ENCODE results near the gene ADGRV1.
"Not testable (repeated sequence)": the region's sequence is repeated elsewhere in the genome, so short reads cannot be mapped to it uniquely, and the experiment has no call there.

The ADGRV1 gene

GRCh38 chr5:90985341-90985740, 426.7 kb downstream of the ADGRV1 start:
- no peak for DNase-seq (ENCODE audit: low read depth in 2 of 2)

- no peak for DNase-seq (ENCODE audit: low read depth in 2 of 2)
Observed at GRCh38 chr5:90987726-90988125, 429.1 kb downstream of the ADGRV1 start.

- DNase-seq (ENCODE audit: low read depth in 2 of 2): no peak
Observed at GRCh38 chr5:90991201-90991600, 432.6 kb downstream of the ADGRV1 start.

- no peak for DNase-seq (ENCODE audit: low read depth in 2 of 2)
Observed at GRCh38 chr5:90994796-90995195, 436.2 kb downstream of the ADGRV1 start.

- DNase-seq (ENCODE audit: low read depth in 2 of 2): no peak
Observed at GRCh38 chr5:90996089-90996488, 437.5 kb downstream of the ADGRV1 start.

GRCh38 chr5:90997082-90997481, 438.5 kb downstream of the ADGRV1 start:
- DNase-seq (ENCODE audit: low read depth in 2 of 2): no peak

GRCh38 chr5:91000743-91001142, 442.1 kb downstream of the ADGRV1 start:
- no peak for DNase-seq (ENCODE audit: low read depth in 2 of 2)

- DNase-seq (ENCODE audit: low read depth in 2 of 2): no peak
Observed at GRCh38 chr5:91006713-91007112, 448.1 kb downstream of the ADGRV1 start.

GRCh38 chr5:91007251-91007650, 448.7 kb downstream of the ADGRV1 start:
- no peak for DNase-seq (ENCODE audit: low read depth in 2 of 2)

- no peak for DNase-seq (ENCODE audit: low read depth in 2 of 2)
Observed at GRCh38 chr5:91007780-91008402, 449.3 kb downstream of the ADGRV1 start.

GRCh38 chr5:91010090-91010489, 451.5 kb downstream of the ADGRV1 start:
- DNase-seq (ENCODE audit: low read depth in 2 of 2): no peak

- no peak for DNase-seq (ENCODE audit: low read depth in 2 of 2)
Observed at GRCh38 chr5:91011029-91011428, 452.4 kb downstream of the ADGRV1 start.

- DNase-seq (ENCODE audit: low read depth in 2 of 2): not testable (repeated sequence)
Observed at GRCh38 chr5:91012867-91013266, 454.3 kb downstream of the ADGRV1 start.

- no peak for DNase-seq (ENCODE audit: low read depth in 2 of 2)
Observed at GRCh38 chr5:91016322-91016721, 457.7 kb downstream of the ADGRV1 start.

- DNase-seq (ENCODE audit: low read depth in 2 of 2): no peak
Observed at GRCh38 chr5:91016954-91017700, 458.5 kb downstream of the ADGRV1 start.

GRCh38 chr5:91018200-91018599, 459.6 kb downstream of the ADGRV1 start:
- DNase-seq (ENCODE audit: low read depth in 2 of 2): no peak

- DNase-seq (ENCODE audit: low read depth in 2 of 2): no peak
Observed at GRCh38 chr5:91018712-91019371, 460.2 kb downstream of the ADGRV1 start.

- DNase-seq (ENCODE audit: low read depth in 2 of 2): no peak
Observed at GRCh38 chr5:91020065-91020800, 461.6 kb downstream of the ADGRV1 start.

- DNase-seq (ENCODE audit: low read depth in 2 of 2): no peak
Observed at GRCh38 chr5:91022518-91022917, 463.9 kb downstream of the ADGRV1 start.

- DNase-seq (ENCODE audit: low read depth in 2 of 2): no peak
Observed at GRCh38 chr5:91024206-91024605, 465.6 kb downstream of the ADGRV1 start.

- no peak for DNase-seq (ENCODE audit: low read depth in 2 of 2)
Observed at GRCh38 chr5:91024727-91025126, 466.1 kb downstream of the ADGRV1 start.

GRCh38 chr5:91025449-91025848, 466.9 kb downstream of the ADGRV1 start:
- DNase-seq (ENCODE audit: low read depth in 2 of 2): no peak
